SK-N-MC (cell line): ENCODE measurements around the gene CCDC137.

Source experiments
- DNase-seq: peaks from one replicate; pipeline ENCODE4 v3.0.0-alpha.2; 2011; ENCODE audit warnings: low read depth, low spot score
- H3K27ac ChIP-seq: fragments of 200-600 bp; sonication (generic); 2 replicates; pipeline ENCODE4 v1.5.1; 2016; ENCODE audit warnings: mixed run types
- H3K36me3 ChIP-seq: fragments of 200-600 bp; sonication (generic); 2 replicates; pipeline ENCODE4 v1.6.1; 2017; ENCODE audit warnings: antibody characterized with exemption, low read length, mixed read lengths; ENCODE audit not compliant: insufficient read depth
- H3K4me3 ChIP-seq: fragments of 200-600 bp; sonication (generic); 2 replicates; pipeline ENCODE4 v1.5.1; 2016
- H3K9ac ChIP-seq: fragments of 200-600 bp; sonication (generic); 2 replicates; pipeline ENCODE4 v1.8.0; 2017; ENCODE audit warnings: mixed run types, mixed read lengths; ENCODE audit not compliant: insufficient read length
- H3K9me3 ChIP-seq: fragments of 200-600 bp; sonication (generic); 2 replicates; pipeline ENCODE4 v1.6.1; 2017; ENCODE audit warnings: low read depth, mild to moderate bottlenecking, antibody characterized with exemption, low read length, moderate library complexity, mixed read lengths
- EZH2 ChIP-seq: fragments of 200-600 bp; sonication (generic); IDR thresholded peaks from one replicate; pipeline ENCODE4 v1.6.1; 2017; ENCODE audit warnings: antibody characterized with exemption
- FOXP2 ChIP-seq: optimal IDR thresholded peaks from 2 replicates; pipeline ENCODE3; 2011; ENCODE audit warnings: mild to moderate bottlenecking, moderate library complexity; ENCODE audit not compliant: insufficient read depth; ENCODE audit errors: extremely low read length, control extremely low read depth
- POLR2AphosphoS5 ChIP-seq: IDR thresholded peaks from 2 replicates; pipeline ENCODE4 v1.6.1; 2012; ENCODE audit warnings: mild to moderate bottlenecking, low read depth, low read length, borderline replicate concordance

Gene CCDC137

GRCh38 chr17:81648013-81648706, 18.4 kb upstream of the CCDC137 start:
- TF ChIP-seq EZH2 (no peak), POLR2AphosphoS5 (no peak), FOXP2 (no peak)
- H3K9ac ChIP-seq: no peak overlapping the region
- H3K36me3 ChIP-seq: no peaks in the 10 kb centered on the region
- DNase-seq: no peak
- H3K27ac ChIP-seq: no peak overlapping the region
- H3K4me3 ChIP-seq: no peak overlapping the region
- no peaks in the 10 kb centered on the region for H3K9me3 ChIP-seq

GRCh38 chr17:81648707-81649085, 17.8 kb upstream of the CCDC137 start:
- H3K36me3 ChIP-seq: no peaks in the 10 kb centered on the region
- DNase-seq: no peak
- H3K4me3 ChIP-seq: no peak overlapping the region
- no peaks in the 10 kb centered on the region for H3K9me3 ChIP-seq
- TF ChIP-seq FOXP2 (no peak), EZH2 (no peak), POLR2AphosphoS5 (no peak)
- H3K9ac ChIP-seq: no peak overlapping the region
- H3K27ac ChIP-seq: no peak overlapping the region

- H3K4me3 ChIP-seq: no peak overlapping the region
- no peak for TF ChIP-seq EZH2
- no peak for TF ChIP-seq FOXP2
- TF ChIP-seq POLR2AphosphoS5: no peak
- no peak overlapping the region for H3K9ac ChIP-seq
- H3K9me3 ChIP-seq: no peaks in the 10 kb centered on the region
- H3K36me3 ChIP-seq: no peaks in the 10 kb centered on the region
- DNase-seq: no peak
- no peak overlapping the region for H3K27ac ChIP-seq
These were observed 15.6 kb upstream of the CCDC137 start for GRCh38 chr17:81650951-81651350.

- H3K4me3 ChIP-seq: no peak overlapping the region
- H3K36me3 ChIP-seq: no peaks in the 10 kb centered on the region
- TF ChIP-seq POLR2AphosphoS5: no peak
- TF ChIP-seq EZH2: no peak
- no peak for TF ChIP-seq FOXP2
- no peak overlapping the region for H3K9ac ChIP-seq
- no peaks in the 10 kb centered on the region for H3K9me3 ChIP-seq
- no peak overlapping the region for H3K27ac ChIP-seq
- DNase-seq: no peak
These were observed 14.8 kb upstream of the CCDC137 start for GRCh38 chr17:81651692-81652091.

- no peak overlapping the region for H3K9ac ChIP-seq
These were observed 13.4 kb upstream of the CCDC137 start for GRCh38 chr17:81652906-81653771.

GRCh38 chr17:81655378-81656117, 11.0 kb upstream of the CCDC137 start:
- TF ChIP-seq POLR2AphosphoS5 (no peak), FOXP2 (no peak), EZH2 (no peak)
- H3K36me3 ChIP-seq: no peaks in the 10 kb centered on the region
- no peaks in the 10 kb centered on the region for H3K9me3 ChIP-seq
- no peak overlapping the region for H3K4me3 ChIP-seq
- no peak for DNase-seq
- H3K9ac ChIP-seq: no peak overlapping the region
- no peak overlapping the region for H3K27ac ChIP-seq

More at GRCh38 chr17:81652906-81653771, 13.4 kb upstream of the CCDC137 start:
- no peak overlapping the region; the same call in 1 of the 2 replicates for H3K4me3 ChIP-seq
- TF ChIP-seq EZH2 (no peak), FOXP2 (no peak), POLR2AphosphoS5 (no peak)
- DNase-seq: no peak
- peak overlapping the region; percentile 67 for H3K27ac ChIP-seq
- no peaks in the 10 kb centered on the region for H3K9me3 ChIP-seq
- H3K36me3 ChIP-seq: no peaks in the 10 kb centered on the region

GRCh38 chr17:81656118-81656743, 10.3 kb upstream of the CCDC137 start, which contains the start of gene PDE6G:
TSS of gene PDE6G (minus strand) at chr17:81656542. CDS start at chr17:81653305, 3,237 bp downstream.
- Histone ChIP-seq H3K9me3 (no peaks in the 10 kb centered on the region), H3K36me3 (no peaks in the 10 kb centered on the region), H3K27ac (no peak within 1 kb of the TSS), H3K4me3 (no peak within 1 kb of the TSS), H3K9ac (no peak within 1 kb of the TSS)
- TF ChIP-seq FOXP2: no peak
- TF ChIP-seq EZH2: no peak
- no peak for TF ChIP-seq POLR2AphosphoS5
- no peak for DNase-seq
